Ishikawa (cell line): ENCODE measurements around the gene TMUB1.

Source experiments
- FOXM1 ChIP-seq: IDR thresholded peaks from 2 replicates; pipeline ENCODE4 v1.6.1; 2012; ENCODE audit warnings: low read depth, borderline replicate concordance
- NFIC ChIP-seq: IDR thresholded peaks from 2 replicates; pipeline ENCODE4 v1.6.1; 2012
- RAD21 ChIP-seq: IDR thresholded peaks from 2 replicates; pipeline ENCODE4 v1.6.1; 2012; ENCODE audit warnings: low read depth
- TAF1 ChIP-seq: IDR thresholded peaks from 2 replicates; pipeline ENCODE4 v1.6.1; 2012; ENCODE audit warnings: low read depth, mild to moderate bottlenecking
- TEAD4 ChIP-seq: IDR thresholded peaks from 2 replicates; pipeline ENCODE4 v1.6.1; 2012

DNA sequence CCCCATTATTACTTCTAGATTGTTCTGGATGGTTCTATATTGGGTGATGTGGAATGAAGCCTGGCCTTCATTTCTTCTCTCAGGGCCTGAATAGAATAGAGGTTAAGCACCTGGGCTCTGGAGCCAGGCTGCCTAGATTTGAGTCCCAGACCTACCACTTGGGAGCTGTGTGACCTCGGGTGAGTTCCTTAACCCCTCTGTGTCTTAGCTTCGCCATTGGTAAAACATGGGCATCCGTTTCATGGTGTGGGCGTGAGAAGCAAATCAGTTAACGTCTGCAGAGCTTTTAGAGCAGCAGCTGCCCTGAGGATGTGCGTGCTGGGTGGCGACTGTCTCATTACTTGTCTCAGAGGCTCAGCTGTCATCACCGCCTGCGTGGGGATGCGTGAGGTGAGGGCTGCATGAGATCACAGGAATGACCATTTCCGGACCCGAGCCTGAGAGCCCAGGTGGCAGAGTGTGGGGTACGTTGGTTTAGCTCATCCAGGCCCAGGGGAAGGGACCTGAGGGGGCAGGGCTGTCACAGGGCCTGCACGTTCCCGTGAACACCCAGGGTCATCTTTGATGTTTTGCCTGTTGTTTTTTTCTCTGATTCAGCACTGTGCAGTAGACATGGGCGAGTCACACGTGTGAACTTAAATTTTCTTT lies 12.7 kb upstream of the TMUB1 start:
- no peak for TF ChIP-seq TEAD4
- no peak for TF ChIP-seq RAD21
- no peak for TF ChIP-seq FOXM1
- no peak for TF ChIP-seq TAF1
- TF ChIP-seq NFIC, result no peak
